CD4-positive, alpha-beta T cell treated with Interleukin-17A for 1 hour (primary cell): ENCODE measurements around the gene MYL5.

ENCODE experiments used
- DNase-seq: peaks from one replicate; pipeline ENCODE4 v3.0.0-alpha.2; 2020

Gene MYL5

GRCh38 chr4:708631-708933 is 34.2 kb downstream of the MYL5 start:
- DNase-seq: no peak

DNA sequence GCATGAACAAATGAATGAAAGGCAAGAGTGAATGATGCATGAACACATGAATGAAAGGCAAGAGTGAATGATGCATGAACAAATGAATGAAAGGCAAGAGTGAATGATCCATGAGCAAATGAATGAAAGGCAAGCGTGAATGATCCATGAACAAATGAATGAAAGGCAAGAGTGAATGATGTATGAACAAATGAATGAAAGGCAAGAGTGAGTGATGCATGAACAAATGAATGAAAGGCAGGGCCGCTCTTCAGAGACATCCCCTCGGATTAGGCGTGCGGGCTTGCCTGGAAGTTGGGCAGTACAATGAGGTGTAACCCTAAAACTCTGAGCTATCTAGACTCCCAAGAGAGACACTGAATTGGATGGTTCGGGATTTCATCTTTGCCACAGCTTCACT is 35.0 kb downstream of the MYL5 start:
- DNase-seq: no peak

DNA sequence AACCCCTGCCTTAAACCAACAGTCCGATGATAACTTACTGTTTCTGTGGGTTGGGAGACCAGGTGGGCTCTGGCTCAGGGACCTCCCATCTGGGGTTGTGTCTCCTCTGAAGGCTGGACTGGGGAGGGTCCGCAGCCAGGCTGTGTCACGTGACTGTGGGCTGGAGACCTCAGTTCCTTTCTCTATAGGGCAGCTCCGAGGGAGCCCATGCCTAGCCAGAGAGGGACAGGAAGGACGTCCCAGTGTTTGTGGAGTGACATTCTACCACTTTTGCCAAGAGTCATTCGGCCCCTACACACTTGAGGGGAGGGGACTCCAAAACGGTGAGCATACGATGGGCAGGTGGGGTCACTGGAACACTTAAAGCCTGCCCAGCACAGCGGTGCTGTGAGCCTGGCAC is 35.8 kb downstream of the MYL5 start:
- no peak for DNase-seq

GRCh38 chr4:710916-711315 is 36.6 kb downstream of the MYL5 start:
- DNase-seq: no peak

DNA sequence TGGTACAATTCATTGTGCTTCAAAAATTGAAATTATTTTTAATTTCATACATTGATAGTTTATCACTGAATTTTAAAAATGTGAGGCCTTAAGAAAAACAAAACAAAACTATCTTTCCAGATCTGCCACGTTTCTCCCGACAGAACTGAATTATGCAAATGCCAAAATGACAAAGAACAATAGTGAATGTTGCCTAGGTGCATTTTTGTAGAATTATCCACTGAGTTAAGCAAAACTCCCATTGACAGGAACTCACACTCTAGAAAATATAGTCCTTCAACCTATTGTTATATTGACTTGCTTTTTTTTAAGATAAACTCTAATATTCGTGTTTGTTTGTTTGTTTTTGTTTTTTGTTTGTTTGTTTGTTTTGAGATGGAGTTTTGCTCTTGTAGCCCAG is 37.8 kb downstream of the MYL5 start:
- DNase-seq: no peak

DNA sequence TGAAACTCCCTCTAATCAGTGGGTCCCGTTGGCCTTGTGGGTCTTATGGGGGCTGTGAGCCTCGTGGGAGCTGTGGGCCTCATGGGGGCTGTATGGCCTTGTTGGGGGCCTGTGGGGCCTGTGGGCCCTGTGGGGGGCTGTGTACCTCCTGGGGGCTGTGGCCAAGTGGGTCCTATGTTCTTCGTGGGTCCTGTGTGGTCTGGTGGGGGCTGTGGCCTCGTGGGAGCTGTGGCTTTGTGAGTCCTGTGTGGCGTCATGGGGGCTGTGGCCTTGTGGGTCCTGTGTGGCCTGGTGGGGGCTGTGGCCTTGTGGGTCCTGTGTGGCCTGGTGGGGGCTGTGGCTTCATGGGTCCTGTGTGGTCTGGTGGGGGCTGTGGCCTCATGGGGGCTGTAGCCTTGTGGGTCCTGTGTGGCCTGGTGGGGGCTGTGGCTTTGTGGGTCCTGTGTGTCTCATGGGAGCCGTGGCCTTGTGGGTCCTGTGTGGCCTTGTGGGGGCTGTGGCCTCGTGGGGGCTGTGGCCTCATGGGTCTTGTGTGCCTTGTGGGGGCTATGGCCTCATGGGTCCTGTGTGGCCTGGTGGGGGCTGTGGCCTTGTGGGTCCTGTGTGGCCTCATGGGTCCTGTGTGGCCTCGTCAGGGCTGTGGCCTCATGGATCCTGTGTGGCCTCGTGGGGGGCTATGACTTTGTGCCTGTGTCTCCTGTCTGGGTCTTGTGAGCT is 38.7 kb downstream of the MYL5 start:
- DNase-seq: no peak

GRCh38 chr4:714087-714486 is 39.7 kb downstream of the MYL5 start:
- no peak for DNase-seq

GRCh38 chr4:717601-718320 is 43.4 kb downstream of the MYL5 start:
- DNase-seq: no peak

DNA sequence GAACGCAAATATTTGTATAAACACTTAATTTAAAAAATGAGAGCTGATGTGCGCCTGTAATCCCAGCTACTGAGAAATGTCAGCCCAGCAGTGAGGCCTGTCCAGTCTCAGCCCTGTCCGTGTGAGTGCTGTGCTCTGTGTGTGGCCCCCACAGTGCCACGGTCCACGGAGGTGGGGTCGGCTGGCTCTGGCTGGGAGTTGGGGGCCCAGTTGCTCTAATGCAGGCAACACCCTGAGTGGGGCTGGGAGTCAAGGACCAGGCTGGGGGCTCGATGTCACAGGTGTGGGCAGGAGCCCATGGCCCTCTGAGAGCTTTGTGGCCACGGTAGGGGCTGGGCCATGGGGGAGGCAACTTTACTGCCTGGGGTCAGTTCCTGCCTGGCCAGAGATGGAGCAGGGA is 44.1 kb downstream of the MYL5 start:
- DNase-seq: no peak

- no peak for DNase-seq
Observed at GRCh38 chr4:720111-720860, 45.9 kb downstream of the MYL5 start.

- no peak for DNase-seq
Observed at GRCh38 chr4:721261-722168, 47.2 kb downstream of the MYL5 start.

DNA sequence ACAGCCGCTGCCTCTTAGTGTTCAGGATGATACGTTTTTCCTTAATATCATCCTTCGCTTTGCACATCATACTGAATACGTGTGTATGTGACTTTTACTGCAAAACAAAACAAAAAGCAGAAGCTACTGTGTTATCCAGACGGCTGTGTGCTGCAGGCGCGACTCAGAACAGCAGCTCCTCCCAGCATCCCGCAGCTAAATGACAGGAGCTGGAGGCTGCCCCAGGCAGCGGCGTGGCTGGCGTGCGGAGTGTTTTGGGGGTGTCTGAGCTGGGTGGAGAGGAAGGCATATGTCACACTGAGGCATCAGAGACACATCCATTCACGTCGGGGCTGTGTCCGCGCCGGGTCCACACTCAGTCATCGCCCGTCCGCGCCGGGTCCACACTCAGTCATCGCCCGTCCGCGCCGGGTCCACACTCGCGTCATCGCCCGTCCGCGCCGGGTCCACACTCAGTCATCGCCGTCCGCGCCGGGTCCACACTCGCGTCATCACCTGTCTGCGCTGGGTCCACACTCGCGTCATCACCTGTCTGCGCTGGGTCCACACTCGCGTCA is 47.9 kb downstream of the MYL5 start:
- DNase-seq: no peak

- DNase-seq: no peak
Observed at GRCh38 chr4:722851-723360, 48.6 kb downstream of the MYL5 start.

DNA sequence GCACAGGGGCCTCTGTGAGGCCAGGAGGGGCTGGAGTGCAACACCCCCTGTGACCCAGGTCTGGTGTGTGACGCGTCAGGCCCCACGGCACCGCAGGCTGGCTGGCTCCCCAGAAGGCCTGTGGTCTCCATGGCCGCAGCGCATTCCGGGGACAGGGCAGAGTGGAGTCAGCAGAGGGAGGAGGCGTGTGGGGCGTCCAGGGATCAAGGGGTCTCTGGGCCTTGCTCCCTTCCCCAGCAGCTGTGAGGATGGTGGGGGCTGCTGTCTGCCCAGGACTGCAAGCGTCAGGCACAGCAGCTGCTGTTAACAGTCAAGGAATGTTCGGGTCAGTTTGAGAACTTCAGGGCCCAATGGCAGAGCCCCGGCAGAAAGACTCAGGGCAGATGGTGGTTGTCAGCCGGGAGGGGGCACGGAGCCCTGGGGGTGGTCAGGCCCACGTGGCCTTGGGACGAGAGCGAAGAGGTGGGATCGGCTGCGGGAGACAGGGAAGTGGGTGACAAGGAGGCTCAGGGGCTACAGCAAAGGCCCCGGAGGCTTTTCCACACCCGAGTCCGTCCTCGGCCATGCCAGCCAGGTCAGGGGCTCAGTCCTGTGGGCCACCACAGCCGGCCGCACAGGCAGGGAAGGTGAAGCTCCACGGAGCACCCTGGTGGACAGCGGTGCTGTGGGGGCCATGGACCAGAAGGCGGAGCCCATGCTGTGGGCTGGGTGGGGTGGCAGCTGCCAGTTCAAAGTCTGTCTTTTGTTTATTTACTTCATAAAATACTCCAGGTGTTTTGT is 49.6 kb downstream of the MYL5 start:
- no peak for DNase-seq

DNA sequence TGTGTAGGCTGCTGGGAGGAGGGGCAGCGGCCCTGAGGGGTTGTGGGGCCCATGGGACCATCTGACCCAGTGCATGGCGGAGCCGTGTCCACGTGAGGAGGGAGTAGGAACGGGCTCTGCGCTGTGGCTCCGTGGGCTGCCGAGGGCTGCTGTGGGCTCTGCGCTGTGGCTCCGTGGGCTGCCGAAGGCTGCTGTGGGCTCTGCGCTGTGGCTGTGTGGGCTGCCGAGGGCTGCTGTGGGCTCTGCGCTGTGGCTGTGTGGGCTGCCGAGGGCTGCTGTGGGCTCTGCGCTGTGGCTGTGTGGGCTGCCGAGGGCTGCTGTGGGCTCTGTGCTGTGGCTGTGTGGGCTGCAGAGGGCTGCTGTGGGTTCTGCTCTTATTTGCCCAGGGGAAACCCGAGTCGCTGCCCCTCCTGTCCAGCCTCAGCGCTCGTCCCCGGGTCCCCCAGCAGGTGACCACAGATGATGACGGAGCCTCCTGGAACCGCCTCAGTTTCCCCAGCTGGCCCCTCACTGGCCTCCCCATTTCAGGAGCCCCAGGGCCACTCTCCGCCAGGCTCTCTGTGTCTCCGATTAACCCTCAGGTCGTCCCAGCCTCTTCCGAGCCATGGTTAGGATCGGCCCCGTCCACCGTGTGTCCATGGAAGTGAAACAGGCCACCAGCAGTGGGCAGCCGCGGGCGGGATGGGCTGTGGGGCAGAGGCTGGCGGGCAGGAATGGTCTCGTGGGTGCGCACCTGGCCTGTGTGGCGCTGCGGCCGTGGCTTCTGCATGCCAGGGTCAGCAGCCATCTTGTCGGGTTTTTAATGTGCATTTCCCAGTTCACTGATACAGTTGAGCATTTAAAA is 51.3 kb downstream of the MYL5 start:
- DNase-seq: no peak

- DNase-seq: no peak
Observed at GRCh38 chr4:726235-726787, 52.0 kb downstream of the MYL5 start.

DNA sequence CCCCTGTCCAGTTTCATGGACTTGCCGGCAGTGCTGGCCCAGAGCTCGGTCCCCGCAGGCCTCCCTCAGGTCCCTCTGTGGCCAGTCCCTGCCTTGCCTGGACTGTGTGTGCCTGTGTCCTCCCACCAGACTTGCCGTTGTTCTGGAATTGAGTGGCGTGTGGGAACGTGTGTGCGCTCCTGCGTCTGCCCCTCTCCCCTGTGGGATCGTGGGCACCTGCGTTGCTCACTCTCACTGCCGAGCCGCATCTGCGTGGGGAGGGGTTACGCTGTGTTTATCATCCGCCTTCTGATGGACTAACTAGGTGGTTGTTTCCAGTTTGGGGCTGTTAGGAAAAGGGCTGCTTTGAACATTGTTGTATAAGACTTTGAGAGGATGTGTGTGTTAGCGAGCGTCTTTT is 52.5 kb downstream of the MYL5 start:
- no peak for DNase-seq

DNA sequence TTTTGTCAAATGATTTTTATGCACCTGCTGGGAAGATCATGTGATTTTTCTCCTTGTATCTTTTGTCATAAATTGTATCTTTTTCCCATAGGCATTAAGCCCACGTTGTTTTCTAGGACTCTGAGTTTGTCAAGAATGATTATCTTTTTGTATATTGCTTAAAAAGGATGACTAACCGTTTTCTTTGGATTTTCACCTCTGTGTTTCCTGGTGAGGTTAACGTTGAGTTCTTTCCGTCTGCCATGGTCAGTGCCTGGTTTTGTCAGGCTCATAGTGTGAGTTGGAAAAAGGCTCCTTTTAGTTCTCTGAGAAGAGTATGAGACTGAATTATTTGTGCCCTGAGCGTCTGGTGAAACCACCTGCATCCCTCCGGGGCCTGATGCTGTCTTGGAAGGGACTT is 53.2 kb downstream of the MYL5 start:
- no peak for DNase-seq

GRCh38 chr4:729336-730315 is 55.3 kb downstream of the MYL5 start:
- DNase-seq: no peak
